Tibial nerve (tissue), 4 donors: ENCODE data around the gene SPOPL.

Source experiments
- CTCF ChIP-seq, 5 experiments: fragments of 200-600 bp in 3 of 5; fragments of 450-650 bp in 2 of 5; sonication (generic) in 3 of 5; IDR thresholded peaks; one replicate each; pipeline ENCODE4 v1.5.1; 2016 to 2019; ENCODE audit warnings: antibody characterized with exemption in 5 of 5, mild to moderate bottlenecking in 3 of 5, moderate library complexity in 2 of 5
- EP300 ChIP-seq, 2 donors: sonication (generic); formaldehyde crosslinking; IDR thresholded peaks; one replicate each; pipeline ENCODE4 v1.6.1; 2017; ENCODE audit warnings: antibody characterized with exemption in 2 of 2, mild to moderate bottlenecking in 1 of 2
- POLR2A ChIP-seq, 2 donors: fragments of 450-650 bp; IDR thresholded peaks; one replicate each; pipeline ENCODE4 v1.6.1; 2017; ENCODE audit warnings: antibody characterized with exemption in 2 of 2, mild to moderate bottlenecking in 2 of 2, moderate library complexity in 2 of 2

- no peak for TF ChIP-seq CTCF (IDR thresholded peaks at IDR 0.05)
- no peak for TF ChIP-seq POLR2A (IDR thresholded peaks at IDR 0.05)
- TF ChIP-seq EP300 (IDR thresholded peaks at IDR 0.05) = no peak
Observed at GRCh38 chr2:138577066-138577465, 75.5 kb downstream of the SPOPL start.
